ENCODE results near the gene NTM. TPM values are rescaled to one million over a fixed set of nuclear protein-coding genes. Genes with fewer than 3 reads are reported as not detected.

Gene NTM
- total and polyA plus RNA-seq, 2 of the 8 experiments (the other 6 are each of a cell fraction or from before 2014, with no cell fraction given): 13.4 to 20.0 TPM

DNA sequence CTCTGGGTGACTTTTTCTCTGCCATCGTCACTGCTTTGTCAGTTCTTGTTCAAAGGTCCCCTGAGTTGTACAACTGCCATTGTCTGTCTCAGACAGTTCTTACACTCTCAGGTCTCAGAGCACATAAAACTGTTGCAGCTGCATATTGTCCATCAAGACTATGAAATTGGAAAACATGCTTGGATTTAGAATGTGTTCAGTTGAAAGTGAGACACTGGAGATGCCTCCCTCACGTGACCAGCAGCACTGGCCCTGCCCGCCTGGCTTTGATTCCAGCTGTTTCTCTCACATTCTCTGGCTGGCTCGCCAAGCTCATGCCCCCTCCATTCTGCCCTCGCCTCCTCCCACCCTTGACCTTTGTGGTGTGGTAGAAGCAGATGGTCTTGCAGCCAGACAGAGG, 244.2 kb downstream of the NTM start:
- Histone ChIP-seq H2BK5ac (ENCODE audit: low read depth, low read length) (no peak overlapping the region), H3K9ac (replicated peaks in 1 of 4; ENCODE audit: extremely low read depth in 1 of 4, low read depth in 3 of 4, low read length in 3 of 4) (no peak overlapping the region), H3K36me3 (ENCODE audit: control insufficient read depth in 2 of 4, insufficient read depth in 4 of 4, low read length in 3 of 4) (no peaks in the 10 kb centered on the region), H4K5ac (ENCODE audit: insufficient read length, low read depth, low read length) (no peak overlapping the region), H4K8ac (ENCODE audit: extremely low read depth, insufficient read depth, low read length) (no peak overlapping the region; the same call in 1 of the 2 replicates), H3K4ac (replicated peaks; ENCODE audit: insufficient read length, low read depth, low read length) (no peak overlapping the region), H2BK15ac (ENCODE audit: low read length) (no peak overlapping the region), H2AFZ (ENCODE audit: low read length) (no peak overlapping the region), H3K4me3 (ENCODE audit: extremely low read depth in 1 of 4, insufficient read depth in 2 of 4, low read depth in 3 of 4, low read length in 4 of 4) (no peak overlapping the region), H3K79me2 (ENCODE audit: control insufficient read depth in 1 of 2, insufficient read depth in 2 of 2, low read length in 2 of 2) (no peaks in the 10 kb centered on the region), H3K27me3 (replicated peaks in 1 of 4; ENCODE audit: control insufficient read depth in 3 of 4, extremely low read depth in 1 of 4, insufficient read depth in 3 of 4, low read length in 3 of 4) (peaks cover 0 to 4% (median 3%) of the 10 kb centered on the region in 4 experiments; a peak in 3 of 7 replicates), H3K9me3 (ENCODE audit: insufficient read depth in 2 of 2, low read depth in 1 of 2, low read length in 1 of 2) (no peaks in the 10 kb centered on the region), H3K56ac (replicated peaks; ENCODE audit: insufficient read length, low read depth, low read length) (no peak overlapping the region), H4K20me1 (replicated peaks in 1 of 2; ENCODE audit: control insufficient read depth in 1 of 2, insufficient read depth in 2 of 2, low read length in 2 of 2) (no peaks in the 10 kb centered on the region), H3K27ac (ENCODE audit: low read depth, low read length) (no peak overlapping the region; the same call in 1 of the 2 replicates), H3K4me1 (replicated peaks in 1 of 4; ENCODE audit: control insufficient read depth in 3 of 4, insufficient read depth in 4 of 4, low read length in 3 of 4) (peaks cover 0 to 5% (median 2%) of the 10 kb centered on the region in 4 experiments; a peak in 3 of 7 replicates), H3K79me1 (ENCODE audit: low read depth, low read length) (no peaks in the 10 kb centered on the region), H2AK5ac (ENCODE audit: low read depth, low read length) (no peak overlapping the region), H2BK20ac (ENCODE audit: low read length) (no peak overlapping the region), H3K18ac (ENCODE audit: extremely low read depth, low read length) (no peak overlapping the region), H2BK120ac (replicated peaks; ENCODE audit: low read depth, low read length) (no peak overlapping the region), H3K23me2 (ENCODE audit: low read depth, low read length) (no peaks in the 10 kb centered on the region), H3K23ac (ENCODE audit: insufficient read length) (no peak overlapping the region), H3K4me2 (ENCODE audit: insufficient read depth in 1 of 2, low read depth in 2 of 2, low read length in 2 of 2) (no peak overlapping the region), H3K14ac (ENCODE audit: insufficient read length) (no peak overlapping the region), H2BK12ac (ENCODE audit: low read depth, low read length) (no peak overlapping the region), H4K91ac (replicated peaks; ENCODE audit: insufficient read length, low read length) (no peak overlapping the region)
- CTCF ChIA-PET (ENCODE audit: partially characterized antibody): interaction anchor here (0.8 to 16.7 kb wide), 11 partner anchors 10 to 550 kb away, joined by 3 to 150 read pairs (median 4); no protein-coding TSS in a partner anchor
- POLR2A ChIA-PET (ENCODE audit: partially characterized antibody): no interaction called here
- DNase-seq (ENCODE audit: low read depth in 1 of 2, low spot score in 2 of 2) (no peak), FAIRE-seq (no peak)
- WGBS, 2 experiments (ENCODE audit: extremely low coverage in 1 of 2, insufficient coverage in 1 of 2, insufficient read length in 1 of 2, insufficient replicate concordance in 2 of 2, low coverage in 1 of 2, low lambda C conversion rate in 2 of 2, missing lambda C conversion rate in 1 of 2): 86% methylated on average over 5 of the region's 5 CpGs; no CpG with 5 or more reads in 1 of the 2 experiments
- TF ChIP-seq RAD21 (IDR thresholded peaks at IDR 0.05 in 1 of 2, conservative IDR thresholded peaks at IDR 0.05 in 1 of 2; ENCODE audit: low read depth in 2 of 2, low read length in 2 of 2): no peak
- TF ChIP-seq SP1 (IDR thresholded peaks at IDR 0.05; ENCODE audit: low read depth, low read length): no peak
- no peak for TF ChIP-seq CREB1 (IDR thresholded peaks at IDR 0.05)
- no peak for TF ChIP-seq CHD2 (IDR thresholded peaks at IDR 0.05; ENCODE audit: low read length)
- no peak for TF ChIP-seq TEAD4 (IDR thresholded peaks at IDR 0.05; ENCODE audit: low read depth, low read length)
- no peak for TF ChIP-seq CBX5 (IDR thresholded peaks at IDR 0.05; ENCODE audit: low read depth, low read length)
- TF ChIP-seq FOSL1 (IDR thresholded peaks at IDR 0.05; ENCODE audit: insufficient read depth, low read depth, low read length): no peak
- TF ChIP-seq, protein P1, sequence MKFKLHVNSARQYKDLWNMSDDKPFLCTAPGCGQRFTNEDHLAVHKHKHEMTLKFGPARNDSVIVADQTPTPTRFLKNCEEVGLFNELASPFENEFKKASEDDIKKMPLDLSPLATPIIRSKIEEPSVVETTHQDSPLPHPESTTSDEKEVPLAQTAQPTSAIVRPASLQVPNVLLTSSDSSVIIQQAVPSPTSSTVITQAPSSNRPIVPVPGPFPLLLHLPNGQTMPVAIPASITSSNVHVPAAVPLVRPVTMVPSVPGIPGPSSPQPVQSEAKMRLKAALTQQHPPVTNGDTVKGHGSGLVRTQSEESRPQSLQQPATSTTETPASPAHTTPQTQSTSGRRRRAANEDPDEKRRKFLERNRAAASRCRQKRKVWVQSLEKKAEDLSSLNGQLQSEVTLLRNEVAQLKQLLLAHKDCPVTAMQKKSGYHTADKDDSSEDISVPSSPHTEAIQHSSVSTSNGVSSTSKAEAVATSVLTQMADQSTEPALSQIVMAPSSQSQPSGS (IDR thresholded peaks at IDR 0.05; ENCODE audit: low read length): no peak
- no peak for TF ChIP-seq TCF12 (IDR thresholded peaks at IDR 0.05; ENCODE audit: low read depth, low read length)
- no peak for TF ChIP-seq POLR2A (IDR thresholded peaks at IDR 0.05; ENCODE audit: control extremely low read depth in 1 of 2, low read depth in 2 of 2, low read length in 2 of 2)
- no peak for TF ChIP-seq BACH1 (IDR thresholded peaks at IDR 0.05; ENCODE audit: low read length)
- TF ChIP-seq SUZ12 (IDR thresholded peaks at IDR 0.05; ENCODE audit: low read length): no peak
- no peak for TF ChIP-seq SRF (IDR thresholded peaks at IDR 0.05; ENCODE audit: low read depth, low read length)
